NCI-H524 treated with DMSO at 0.1 percent for 48 hours (cell line): Measurements from ENCODE around the gene KDM2A.
"Not testable (repeated sequence)": the region's sequence is repeated elsewhere in the genome, so short reads cannot be mapped to it uniquely, and the experiment has no call there.

ENCODE experiments used
- DNase-seq: peaks from one replicate; lab custom pipeline; 2025; lab: John Stamatoyannopoulos, UW

KDM2A gene

GRCh38 chr11:67168911-67169310 is 49.8 kb downstream of the KDM2A start:
- not testable (repeated sequence) for DNase-seq

DNA sequence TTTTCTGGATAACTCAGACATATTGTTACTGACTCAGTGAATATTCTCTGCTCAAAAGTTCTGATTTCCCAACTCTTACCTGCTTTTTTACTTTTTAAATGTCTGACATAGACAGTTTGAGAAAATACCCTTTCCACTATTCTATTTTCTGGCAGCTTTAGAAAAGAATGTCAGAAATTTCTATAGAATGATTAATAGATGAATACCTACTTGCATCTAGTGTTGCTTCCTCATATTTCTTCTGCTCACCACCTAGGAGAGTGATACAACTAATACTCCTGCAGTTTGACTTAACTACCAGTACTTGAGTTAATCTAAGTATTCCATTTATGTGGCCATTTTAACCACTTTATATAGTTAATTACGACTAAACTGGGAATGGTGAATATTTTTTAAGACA is 55.2 kb downstream of the KDM2A start:
- DNase-seq: no peak

GRCh38 chr11:67177399-67178281 is 58.6 kb downstream of the KDM2A start:
- DNase-seq: no peak

GRCh38 chr11:67178421-67178820 is 59.4 kb downstream of the KDM2A start:
- DNase-seq: no peak

- DNase-seq: no peak
Observed at GRCh38 chr11:67178878-67179277, 59.8 kb downstream of the KDM2A start.

- DNase-seq: no peak
Observed at GRCh38 chr11:67179892-67180490, 60.9 kb downstream of the KDM2A start.

DNA sequence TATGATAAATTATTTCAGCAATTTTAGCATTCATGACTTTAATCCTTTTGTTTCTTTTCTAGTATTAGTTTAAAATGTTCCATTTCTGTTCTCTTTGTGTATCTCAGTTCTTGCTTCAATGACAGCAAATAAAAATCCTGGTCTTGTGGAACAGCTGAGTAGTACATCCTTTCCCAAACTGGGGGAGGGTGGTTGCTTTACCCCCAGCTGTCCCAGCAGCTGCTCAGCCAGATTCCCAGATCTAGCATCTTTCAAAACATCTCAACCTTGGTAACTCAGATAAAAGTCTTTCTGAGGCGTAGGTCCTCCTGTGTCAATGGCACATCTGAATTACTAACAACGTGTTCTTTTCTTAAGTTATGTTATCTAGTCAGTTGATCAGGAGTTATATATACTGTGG is 75.0 kb downstream of the KDM2A start:
- DNase-seq: no peak

DNA sequence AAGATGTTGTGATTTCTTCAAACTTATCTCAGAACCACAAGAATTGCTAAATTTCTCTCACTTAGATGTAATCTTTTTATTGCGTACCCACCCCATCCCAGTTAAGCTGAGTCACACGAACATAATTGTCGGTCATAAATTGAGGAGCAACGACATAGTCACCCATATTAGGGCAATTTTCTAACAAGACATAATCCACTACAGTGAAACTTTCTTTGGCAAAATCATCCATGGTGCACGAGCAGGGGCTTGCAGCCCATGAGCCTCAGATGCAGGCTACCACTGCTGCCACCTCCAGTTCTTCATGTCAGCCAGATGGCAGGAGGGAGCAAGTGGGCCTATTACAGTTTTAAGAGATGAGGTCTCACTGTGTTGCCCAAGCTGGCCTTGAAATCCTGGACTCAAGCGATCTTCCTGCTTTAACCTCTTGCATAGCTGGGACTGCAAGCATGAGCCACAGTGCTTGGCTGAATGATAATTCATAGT is 77.0 kb downstream of the KDM2A start:
- DNase-seq: no peak

- DNase-seq: no peak
Observed at GRCh38 chr11:67197606-67198005, 78.5 kb downstream of the KDM2A start.

DNA sequence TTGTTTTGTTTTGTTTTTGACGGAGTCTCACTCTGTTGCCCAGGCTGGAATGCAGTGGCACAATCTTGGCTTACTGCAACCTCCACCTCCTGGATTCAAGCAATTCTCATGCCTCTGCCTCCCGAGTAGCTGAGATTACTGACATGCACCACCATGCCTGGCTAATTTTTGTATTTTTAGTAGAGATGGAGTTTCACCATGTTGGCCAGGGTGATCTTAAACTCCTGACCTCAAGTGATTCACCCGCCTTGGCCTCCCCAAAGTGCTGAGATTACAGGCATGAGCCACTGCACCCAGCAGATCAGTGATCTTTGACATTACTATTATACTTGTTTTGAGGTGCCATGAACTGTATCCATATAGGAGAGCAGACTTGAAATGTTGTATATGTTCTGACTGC is 79.7 kb downstream of the KDM2A start:
- not testable (repeated sequence) for DNase-seq

- no peak for DNase-seq
Observed at GRCh38 chr11:67199751-67200150, 80.7 kb downstream of the KDM2A start.

- DNase-seq: no peak
Observed at GRCh38 chr11:67202028-67202427, 83.0 kb downstream of the KDM2A start.

DNA sequence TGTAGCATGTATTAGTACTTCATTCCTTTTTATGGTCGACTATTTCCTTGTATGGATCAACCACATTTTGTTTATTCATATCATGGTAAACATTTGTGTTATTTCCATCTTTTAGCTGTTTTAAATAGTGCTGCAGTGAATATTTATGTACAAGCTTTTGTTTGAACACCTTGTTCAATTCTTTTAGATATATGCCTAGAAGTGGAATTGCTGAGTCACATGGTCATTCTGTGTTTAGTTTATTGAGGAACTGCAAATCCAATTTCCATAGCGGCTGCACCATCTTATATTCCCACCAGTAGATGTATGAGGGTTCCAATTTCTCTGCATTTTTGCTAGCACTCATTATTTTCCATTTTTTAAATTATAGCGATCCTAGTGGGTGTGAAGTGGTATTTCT is 85.8 kb downstream of the KDM2A start:
- DNase-seq: no peak

DNA sequence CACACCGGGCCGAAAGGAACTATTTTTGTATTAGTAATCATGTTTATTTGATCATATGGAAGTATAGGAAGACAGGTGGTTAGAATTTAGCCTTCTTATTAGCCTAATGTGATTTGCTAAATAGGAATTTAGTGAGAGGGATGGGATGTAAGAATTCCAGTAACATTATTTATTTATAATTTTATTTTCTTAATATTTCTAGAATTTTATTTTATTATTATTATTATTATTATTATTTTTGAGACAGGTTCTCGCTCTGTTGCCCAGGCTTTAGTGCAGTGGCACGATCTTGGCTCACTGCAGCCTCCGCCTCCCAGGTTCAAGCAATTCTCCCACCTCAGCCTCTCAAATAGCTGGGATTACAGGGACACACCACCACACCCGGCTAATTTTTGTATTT is 90.2 kb downstream of the KDM2A start:
- not testable (repeated sequence) for DNase-seq

- DNase-seq: no peak
Observed at GRCh38 chr11:67211656-67212436, 92.8 kb downstream of the KDM2A start.

GRCh38 chr11:67213178-67213621 is 94.1 kb downstream of the KDM2A start:
- no peak for DNase-seq

GRCh38 chr11:67227726-67228125 is 108.7 kb downstream of the KDM2A start:
- no peak for DNase-seq

DNA sequence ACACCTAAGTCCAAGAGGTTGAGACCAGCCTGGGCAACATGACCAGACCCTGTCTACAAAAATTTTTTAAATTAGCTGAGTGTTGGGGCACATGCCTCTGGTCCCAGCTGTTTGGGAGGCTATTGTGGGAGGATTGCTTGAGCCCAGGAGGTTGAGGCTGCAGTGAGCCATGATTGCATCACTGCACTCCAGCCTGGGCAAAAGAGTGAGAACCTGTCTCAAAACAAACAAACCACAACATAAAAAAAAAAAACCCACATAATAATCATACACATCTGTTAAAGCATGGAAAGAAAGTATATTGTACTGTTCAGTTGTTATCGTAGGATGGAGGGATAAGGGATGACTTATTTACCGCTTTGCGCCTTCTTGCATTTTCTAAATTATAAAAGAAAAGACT is 111.3 kb downstream of the KDM2A start:
- DNase-seq: no peak

DNA sequence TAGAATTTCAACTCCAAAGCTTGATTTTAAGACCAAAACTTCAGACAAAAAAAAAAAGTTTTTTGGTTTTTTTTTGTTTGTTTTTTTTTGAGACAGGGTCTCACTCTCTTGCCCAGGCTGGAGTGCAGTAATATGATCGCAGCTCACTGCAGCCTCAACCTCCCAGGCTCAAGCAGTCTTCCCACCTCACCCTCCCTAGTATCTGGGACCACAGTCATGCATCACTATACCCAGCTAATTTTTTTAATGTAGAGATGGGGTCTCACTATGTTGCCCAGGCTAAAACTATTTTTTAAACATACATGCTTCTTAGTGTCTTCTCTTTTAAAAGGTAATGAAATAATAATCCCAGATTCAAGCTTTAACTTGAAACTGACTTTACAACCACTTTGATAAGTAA is 111.8 kb downstream of the KDM2A start:
- no peak for DNase-seq

DNA sequence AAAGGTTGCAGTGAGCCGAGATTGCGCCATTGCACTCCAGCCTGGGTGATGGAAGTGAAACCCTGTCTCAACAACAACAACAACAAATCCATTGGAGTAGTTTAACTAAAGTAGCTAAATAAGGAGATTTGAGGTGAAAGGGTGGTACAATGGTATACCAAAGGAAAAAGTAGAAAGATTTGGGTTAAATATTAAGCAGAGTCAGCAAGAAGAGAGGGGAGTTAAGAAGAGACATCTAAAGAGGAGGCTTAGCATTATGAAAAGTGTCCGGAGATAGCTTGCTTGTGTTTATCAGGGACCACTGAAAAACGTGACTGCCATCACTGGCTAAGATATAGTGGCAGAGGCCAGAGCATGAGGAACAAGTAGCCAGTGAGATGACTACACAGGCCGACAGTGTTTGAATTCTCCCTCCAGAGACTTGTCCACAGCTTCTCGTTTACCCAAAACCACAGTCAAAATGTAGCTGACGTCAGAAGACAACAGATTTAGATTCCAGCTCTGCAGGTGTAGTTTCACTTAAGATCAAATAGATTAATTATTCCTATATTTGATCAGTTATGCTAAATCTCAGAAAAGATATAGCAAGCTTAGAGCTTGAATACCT is 114.6 kb downstream of the KDM2A start:
- DNase-seq: no peak

DNA sequence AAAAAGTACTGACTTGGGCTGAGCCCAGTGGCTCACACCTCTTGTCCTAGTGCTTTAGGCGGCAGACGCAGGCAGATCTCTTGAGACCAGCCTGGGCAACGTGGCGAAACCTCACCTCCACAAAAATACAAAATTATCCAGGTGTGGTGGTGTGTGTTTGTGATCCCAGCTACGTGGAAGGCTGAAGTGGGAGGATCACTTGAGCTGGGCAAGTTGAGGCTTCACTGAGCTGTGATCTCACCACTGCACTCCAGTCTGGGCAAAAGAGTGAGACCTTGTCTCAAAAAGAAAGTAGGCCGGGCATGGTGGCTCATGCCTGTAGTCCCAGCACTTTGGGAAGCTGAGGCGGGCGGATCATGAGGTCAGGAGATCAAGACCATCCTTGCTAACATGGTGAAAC is 115.5 kb downstream of the KDM2A start:
- DNase-seq: not testable (repeated sequence)

DNA sequence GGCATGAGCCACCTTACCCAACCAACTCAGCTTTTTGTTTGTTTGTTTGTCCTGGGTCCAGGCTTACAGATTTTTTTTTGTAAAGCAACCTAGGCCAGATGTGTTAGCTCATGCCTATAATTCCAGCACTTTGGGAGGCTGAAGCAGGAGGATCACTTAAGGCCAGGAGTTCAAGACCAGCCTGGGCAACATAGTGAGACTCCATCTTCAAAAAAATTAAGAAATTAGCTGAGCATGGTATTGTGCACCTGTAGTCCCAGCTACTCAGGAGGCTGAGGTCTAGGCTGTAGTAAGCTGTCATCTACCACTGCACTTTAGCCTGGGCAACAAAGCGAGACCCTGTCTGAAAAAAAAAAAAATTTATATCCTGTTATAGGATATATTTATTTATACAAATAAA is 118.5 kb downstream of the KDM2A start:
- DNase-seq: no peak
